H1 (cell line): Measurements from ENCODE around the gene TSC1.

ENCODE experiments used
- BRCA1 ChIP-seq: IDR thresholded peaks from 2 replicates; pipeline ENCODE4 v1.6.1; 2012; ENCODE audit warnings: low read depth, low read length, improper control_type of control experiment
- CHD2 ChIP-seq: IDR thresholded peaks from 2 replicates; pipeline ENCODE4 v1.6.1; 2012; ENCODE audit warnings: low read length, improper control_type of control experiment
- CTCF ChIP-seq, 3 experiments: IDR thresholded peaks; 1 replicate in 2 of 3; 2 replicates in 1 of 3; pipeline versions ENCODE4 v1.5.1 to v1.6.1; 2011; ENCODE audit warnings: low read length in 3 of 3, mild to moderate bottlenecking in 3 of 3, inconsistent platforms in 2 of 3, low read depth in 1 of 3, moderate library complexity in 1 of 3; ENCODE audit not compliant: insufficient read depth in 1 of 3; ENCODE audit errors: control extremely low read depth in 1 of 3
- JUN ChIP-seq: IDR thresholded peaks from 2 replicates; pipeline ENCODE4 v1.6.1; 2011; ENCODE audit warnings: low read depth, mild to moderate bottlenecking, improper control_type of control experiment, low read length
- POLR2A ChIP-seq, 2 experiments: IDR thresholded peaks; 1 replicate in 1 of 2; 2 replicates in 1 of 2; pipeline ENCODE4 v1.6.1; 2011; ENCODE audit warnings: low read depth in 2 of 2, low read length in 2 of 2, mild to moderate bottlenecking in 2 of 2; ENCODE audit errors: control extremely low read depth in 1 of 2
- RFX5 ChIP-seq: IDR thresholded peaks from 2 replicates; pipeline ENCODE4 v1.6.1; 2011; ENCODE audit warnings: low read depth, low read length, improper control_type of control experiment, borderline replicate concordance
- SRF ChIP-seq: IDR thresholded peaks from 2 replicates; pipeline ENCODE4 v1.6.1; 2011; ENCODE audit warnings: mild to moderate bottlenecking, low read depth, low read length, moderate library complexity
- TF ChIP-seq, protein P1 (sequence below): IDR thresholded peaks from 2 replicates; pipeline ENCODE4 v1.6.1; 2012; ENCODE audit warnings: inconsistent platforms

DNA sequence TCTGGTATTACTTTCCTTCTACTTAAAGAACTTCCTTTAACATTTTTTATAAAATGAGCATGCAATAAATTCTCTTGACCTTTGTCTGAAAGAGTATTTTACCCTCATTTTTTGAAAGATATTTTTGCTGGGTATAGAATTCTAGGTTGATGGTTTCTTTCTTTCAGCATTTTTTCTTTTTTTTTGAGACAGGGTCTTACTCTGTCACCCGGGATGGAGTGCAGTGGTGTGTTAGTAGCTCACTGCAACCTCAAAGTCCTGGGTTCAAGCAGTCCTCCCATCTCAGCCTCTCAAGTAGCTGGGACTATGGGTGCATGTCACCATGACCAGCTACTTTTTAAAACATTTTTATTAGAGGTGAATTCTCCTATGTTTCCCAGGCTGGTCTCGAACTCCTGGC is 10.7 kb upstream of the TSC1 start:
- no peak for TF ChIP-seq POLR2A (IDR thresholded peaks at IDR 0.05; ENCODE audit: control extremely low read depth in 1 of 2, low read depth in 2 of 2, low read length in 2 of 2)
- TF ChIP-seq JUN: no peak
- TF ChIP-seq CTCF (IDR thresholded peaks at IDR 0.05; ENCODE audit: control extremely low read depth in 1 of 3, insufficient read depth in 1 of 3, low read depth in 1 of 3, low read length in 3 of 3): no peak
- no peak for TF ChIP-seq RFX5
- no peak for TF ChIP-seq SRF
- TF ChIP-seq BRCA1: no peak
- TF ChIP-seq, protein P1, sequence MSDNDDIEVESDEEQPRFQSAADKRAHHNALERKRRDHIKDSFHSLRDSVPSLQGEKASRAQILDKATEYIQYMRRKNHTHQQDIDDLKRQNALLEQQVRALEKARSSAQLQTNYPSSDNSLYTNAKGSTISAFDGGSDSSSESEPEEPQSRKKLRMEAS: no peak
- TF ChIP-seq CHD2: no peak
